DMS79 (cell line): ENCODE data around the gene MRC2.
"Not testable (repeated sequence)": the region's sequence is repeated elsewhere in the genome, so short reads cannot be mapped to it uniquely, and the experiment has no call there.

ENCODE experiments used
- DNase-seq: peaks from one replicate; lab custom pipeline; 2025; lab: John Stamatoyannopoulos, UW

Gene MRC2

GRCh38 chr17:62679866-62680377, 52.5 kb downstream of the MRC2 start:
- DNase-seq, result no peak

GRCh38 chr17:62680541-62681052, 53.1 kb downstream of the MRC2 start:
- DNase-seq, result no peak

GRCh38 chr17:62681061-62681938, 53.8 kb downstream of the MRC2 start:
- DNase-seq, result no peak

- DNase-seq, result no peak
These were observed 54.5 kb downstream of the MRC2 start for GRCh38 chr17:62681939-62682381.

- no peak for DNase-seq
These were observed 56.7 kb downstream of the MRC2 start for GRCh38 chr17:62684179-62684578.

- DNase-seq, result no peak
These were observed 60.5 kb downstream of the MRC2 start for GRCh38 chr17:62687997-62688396.

GRCh38 chr17:62688398-62689160, 61.1 kb downstream of the MRC2 start:
- DNase-seq, result no peak

GRCh38 chr17:62689441-62690167, 62.1 kb downstream of the MRC2 start:
- no peak for DNase-seq

GRCh38 chr17:62690168-62690897, 62.9 kb downstream of the MRC2 start:
- DNase-seq, result no peak

GRCh38 chr17:62691589-62691915, 64.1 kb downstream of the MRC2 start:
- DNase-seq, result not testable (repeated sequence)

GRCh38 chr17:62692159-62692651, 64.7 kb downstream of the MRC2 start:
- DNase-seq, result no peak

- no peak for DNase-seq
These were observed 65.4 kb downstream of the MRC2 start for GRCh38 chr17:62692721-62693431.

GRCh38 chr17:62693616-62694409, 66.3 kb downstream of the MRC2 start:
- DNase-seq, result no peak

- DNase-seq, result not testable (repeated sequence)
These were observed 67.7 kb downstream of the MRC2 start for GRCh38 chr17:62695093-62695738.

GRCh38 chr17:62696256-62696655, 68.8 kb downstream of the MRC2 start:
- DNase-seq, result no peak

GRCh38 chr17:62696726-62697490, 69.4 kb downstream of the MRC2 start:
- no peak for DNase-seq

- not testable (repeated sequence) for DNase-seq
These were observed 71.0 kb downstream of the MRC2 start for GRCh38 chr17:62698459-62698858.

GRCh38 chr17:62700964-62701705, 73.7 kb downstream of the MRC2 start:
- DNase-seq, result no peak
